Endothelial cell of umbilical vein (primary cell): ENCODE data around the gene DMBT1.

ENCODE experiments used
- FOS ChIP-seq: IDR thresholded peaks from 2 replicates; pipeline ENCODE4 v1.6.1; 2011; ENCODE audit warnings: mild to moderate bottlenecking, low read length, moderate library complexity, borderline replicate concordance; ENCODE audit not compliant: insufficient read depth
- POLR2A ChIP-seq: IDR thresholded peaks from 2 replicates; pipeline ENCODE4 v1.6.1; 2012; ENCODE audit warnings: low read depth, mild to moderate bottlenecking, control low read depth, low read length
- POLR2AphosphoS5 ChIP-seq: IDR thresholded peaks from 2 replicates; pipeline ENCODE4 v1.6.1; 2012; ENCODE audit warnings: low read depth, mild to moderate bottlenecking, control low read depth, low read length, moderate library complexity; ENCODE audit not compliant: insufficient read depth
- TF ChIP-seq, protein P1 (sequence below), 2 donors: IDR thresholded peaks; 1 replicate in 1 of 2; 2 replicates in 1 of 2; pipeline ENCODE4 v1.5.1; 2011; ENCODE audit warnings: low read length in 2 of 2, mild to moderate bottlenecking in 2 of 2, moderate library complexity in 2 of 2, control low read depth in 1 of 2, inconsistent platforms in 1 of 2, low read depth in 1 of 2; ENCODE audit not compliant: insufficient read depth in 1 of 2; ENCODE audit errors: extremely low read depth in 1 of 2

DNA sequence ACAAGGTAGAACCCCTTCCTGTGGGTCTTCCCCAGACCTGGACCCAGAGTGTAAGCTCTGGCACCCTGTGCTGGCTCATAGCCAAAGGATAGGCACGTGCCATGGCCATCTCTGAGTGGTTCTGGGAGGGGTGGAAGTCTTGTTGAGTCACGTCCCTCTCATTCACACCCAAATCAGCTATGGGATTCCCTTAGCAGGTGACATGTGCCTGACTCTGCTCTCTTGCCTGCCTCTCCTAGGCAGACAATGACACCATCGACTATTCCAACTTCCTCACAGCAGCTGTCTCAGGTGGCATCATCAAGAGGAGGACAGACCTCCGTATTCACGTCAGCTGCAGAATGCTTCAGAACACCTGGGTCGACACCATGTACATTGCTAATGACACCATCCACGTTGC is 79.2 kb downstream of the DMBT1 start:
- TF ChIP-seq, protein P1, sequence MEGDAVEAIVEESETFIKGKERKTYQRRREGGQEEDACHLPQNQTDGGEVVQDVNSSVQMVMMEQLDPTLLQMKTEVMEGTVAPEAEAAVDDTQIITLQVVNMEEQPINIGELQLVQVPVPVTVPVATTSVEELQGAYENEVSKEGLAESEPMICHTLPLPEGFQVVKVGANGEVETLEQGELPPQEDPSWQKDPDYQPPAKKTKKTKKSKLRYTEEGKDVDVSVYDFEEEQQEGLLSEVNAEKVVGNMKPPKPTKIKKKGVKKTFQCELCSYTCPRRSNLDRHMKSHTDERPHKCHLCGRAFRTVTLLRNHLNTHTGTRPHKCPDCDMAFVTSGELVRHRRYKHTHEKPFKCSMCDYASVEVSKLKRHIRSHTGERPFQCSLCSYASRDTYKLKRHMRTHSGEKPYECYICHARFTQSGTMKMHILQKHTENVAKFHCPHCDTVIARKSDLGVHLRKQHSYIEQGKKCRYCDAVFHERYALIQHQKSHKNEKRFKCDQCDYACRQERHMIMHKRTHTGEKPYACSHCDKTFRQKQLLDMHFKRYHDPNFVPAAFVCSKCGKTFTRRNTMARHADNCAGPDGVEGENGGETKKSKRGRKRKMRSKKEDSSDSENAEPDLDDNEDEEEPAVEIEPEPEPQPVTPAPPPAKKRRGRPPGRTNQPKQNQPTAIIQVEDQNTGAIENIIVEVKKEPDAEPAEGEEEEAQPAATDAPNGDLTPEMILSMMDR (IDR thresholded peaks at IDR 0.05; ENCODE audit: extremely low read depth in 1 of 2, insufficient read depth in 1 of 2, low read depth in 1 of 2, low read length in 2 of 2), result no peak
- TF ChIP-seq POLR2A, result no peak
- TF ChIP-seq POLR2AphosphoS5, result no peak
- TF ChIP-seq FOS, result no peak
